ENCODE data around the gene AIMP2.
A peak's percentile ranks its signal among the peaks of the same experiment; 100 is the strongest.

AIMP2 gene

GRCh38 chr7:6015917-6016652, 7.0 kb downstream of the AIMP2 start:
- Mint-ChIP-seq H3K27me3 (no peaks in the 10 kb centered on the region), H3K9me3 (no peaks in the 10 kb centered on the region), H3K4me1 (peaks cover 16% of the 10 kb centered on the region), H3K36me3 (peaks cover 48% of the 10 kb centered on the region), H3K4me3 (no peak overlapping the region), H3K27ac (peak overlapping the region; percentile 30)
- ATAC-seq = no peak

- Mint-ChIP-seq H3K9me3 (no peaks in the 10 kb centered on the region), H3K4me3 (no peak overlapping the region), H3K36me3 (peaks cover 53% of the 10 kb centered on the region), H3K4me1 (peaks cover 12% of the 10 kb centered on the region), H3K27me3 (no peaks in the 10 kb centered on the region), H3K27ac (peak overlapping the region; percentile 30)
- no peak for ATAC-seq
Measured at GRCh38 chr7:6016653-6016966, 7.5 kb downstream of the AIMP2 start.

GRCh38 chr7:6020371-6021286, 11.6 kb downstream of the AIMP2 start:
- ATAC-seq = no peak
- no peak overlapping the region for H3K27ac Mint-ChIP-seq
- no peaks in the 10 kb centered on the region for H3K27me3 Mint-ChIP-seq
- no peaks in the 10 kb centered on the region for H3K9me3 Mint-ChIP-seq
- H3K4me3 Mint-ChIP-seq = no peak overlapping the region
- peaks cover 72% of the 10 kb centered on the region for H3K36me3 Mint-ChIP-seq
- H3K4me1 Mint-ChIP-seq = peaks cover 8% of the 10 kb centered on the region

GRCh38 chr7:6022707-6023106, 13.6 kb downstream of the AIMP2 start:
- ATAC-seq = no peak
- Mint-ChIP-seq H3K27me3 (no peaks in the 10 kb centered on the region), H3K4me3 (no peak overlapping the region), H3K36me3 (peaks cover 82% of the 10 kb centered on the region), H3K4me1 (peaks cover 28% of the 10 kb centered on the region), H3K9me3 (no peaks in the 10 kb centered on the region), H3K27ac (no peak overlapping the region)

GRCh38 chr7:6023974-6024435, 14.9 kb downstream of the AIMP2 start:
- no peaks in the 10 kb centered on the region for H3K27me3 Mint-ChIP-seq
- no peak overlapping the region for H3K4me3 Mint-ChIP-seq
- ATAC-seq = no peak
- peaks cover 28% of the 10 kb centered on the region for H3K4me1 Mint-ChIP-seq
- H3K36me3 Mint-ChIP-seq = peaks cover 84% of the 10 kb centered on the region
- H3K9me3 Mint-ChIP-seq = no peaks in the 10 kb centered on the region
- peak overlapping the region; percentile 46 for H3K27ac Mint-ChIP-seq

GRCh38 chr7:6026011-6026819, 17.1 kb downstream of the AIMP2 start:
- no peaks in the 10 kb centered on the region for H3K27me3 Mint-ChIP-seq
- H3K9me3 Mint-ChIP-seq = no peaks in the 10 kb centered on the region
- H3K36me3 Mint-ChIP-seq = peaks cover 64% of the 10 kb centered on the region
- peak overlapping the region; percentile 87 for H3K27ac Mint-ChIP-seq
- ATAC-seq = peak; percentile 94
- H3K4me1 Mint-ChIP-seq = peaks cover 28% of the 10 kb centered on the region
- H3K4me3 Mint-ChIP-seq = peak overlapping the region; percentile 71

- Mint-ChIP-seq H3K36me3 (peaks cover 64% of the 10 kb centered on the region), H3K9me3 (no peaks in the 10 kb centered on the region), H3K27ac (peak overlapping the region; percentile 87), H3K27me3 (no peaks in the 10 kb centered on the region), H3K4me3 (peak overlapping the region; percentile 71), H3K4me1 (peaks cover 28% of the 10 kb centered on the region)
- peak; percentile 80 for ATAC-seq
Measured at GRCh38 chr7:6026820-6027311, 17.8 kb downstream of the AIMP2 start.

- no peak overlapping the region for H3K4me3 Mint-ChIP-seq
- H3K36me3 Mint-ChIP-seq = peaks cover 60% of the 10 kb centered on the region
- no peaks in the 10 kb centered on the region for H3K9me3 Mint-ChIP-seq
- H3K4me1 Mint-ChIP-seq = peaks cover 28% of the 10 kb centered on the region
- H3K27me3 Mint-ChIP-seq = no peaks in the 10 kb centered on the region
- H3K27ac Mint-ChIP-seq = peak overlapping the region; percentile 87
- no peak for ATAC-seq
Measured at GRCh38 chr7:6027806-6028365, 18.8 kb downstream of the AIMP2 start.

- Mint-ChIP-seq H3K36me3 (peaks cover 57% of the 10 kb centered on the region), H3K27me3 (no peaks in the 10 kb centered on the region), H3K9me3 (no peaks in the 10 kb centered on the region), H3K27ac (no peak overlapping the region), H3K4me3 (no peak overlapping the region), H3K4me1 (peaks cover 28% of the 10 kb centered on the region)
- no peak for ATAC-seq
Measured at GRCh38 chr7:6028563-6028962, 19.5 kb downstream of the AIMP2 start.

- Mint-ChIP-seq H3K4me1 (peaks cover 16% of the 10 kb centered on the region), H3K9me3 (no peaks in the 10 kb centered on the region), H3K4me3 (no peak within 1 kb of the TSS), H3K36me3 (peaks cover 60% of the 10 kb centered on the region), H3K27me3 (no peaks in the 10 kb centered on the region), H3K27ac (no peak within 1 kb of the TSS)
- no peak for ATAC-seq
Measured at GRCh38 chr7:6030988-6031387, 21.9 kb downstream of the AIMP2 start, which contains the start of gene ANKRD61. Gene ANKRD61 (plus strand): TSS chr7:6031376. CDS start chr7:6031376, 0 bp downstream.

- H3K36me3 Mint-ChIP-seq = peaks cover 58% of the 10 kb centered on the region
- H3K27ac Mint-ChIP-seq = no peak overlapping the region
- no peaks in the 10 kb centered on the region for H3K27me3 Mint-ChIP-seq
- H3K9me3 Mint-ChIP-seq = no peaks in the 10 kb centered on the region
- peaks cover 10% of the 10 kb centered on the region for H3K4me1 Mint-ChIP-seq
- ATAC-seq = no peak
- no peak overlapping the region for H3K4me3 Mint-ChIP-seq
Measured at GRCh38 chr7:6031567-6031966, 22.5 kb downstream of the AIMP2 start.

- Mint-ChIP-seq H3K4me1 (peaks cover 4% of the 10 kb centered on the region), H3K27ac (no peak overlapping the region), H3K27me3 (no peaks in the 10 kb centered on the region), H3K36me3 (peaks cover 53% of the 10 kb centered on the region), H3K9me3 (no peaks in the 10 kb centered on the region), H3K4me3 (no peak overlapping the region)
- no peak for ATAC-seq
Measured at GRCh38 chr7:6032167-6032566, 23.1 kb downstream of the AIMP2 start.

- no peaks in the 10 kb centered on the region for H3K27me3 Mint-ChIP-seq
- H3K4me1 Mint-ChIP-seq = no peaks in the 10 kb centered on the region
- no peak for ATAC-seq
- H3K4me3 Mint-ChIP-seq = no peak overlapping the region
- peak overlapping the region; percentile 37 for H3K27ac Mint-ChIP-seq
- H3K9me3 Mint-ChIP-seq = no peaks in the 10 kb centered on the region
- peaks cover 48% of the 10 kb centered on the region for H3K36me3 Mint-ChIP-seq
Measured at GRCh38 chr7:6032641-6033040, 23.6 kb downstream of the AIMP2 start.

GRCh38 chr7:6035165-6035564, 26.1 kb downstream of the AIMP2 start:
- Mint-ChIP-seq H3K36me3 (peaks cover 47% of the 10 kb centered on the region), H3K27ac (no peak overlapping the region), H3K4me3 (no peak overlapping the region), H3K4me1 (no peaks in the 10 kb centered on the region), H3K27me3 (no peaks in the 10 kb centered on the region), H3K9me3 (no peaks in the 10 kb centered on the region)
- no peak for ATAC-seq

All from stimulated activated memory B cell treated with anti-CD40 and anti-IgM and Interleukin-4, amounts not matched to agents 10 μg/mL and 1 μg/mL and 100 μg/mL, for 72 hours (primary cell).